ENCODE results near the gene HPGDS.
"Not testable (repeated sequence)": the region's sequence is repeated elsewhere in the genome, so short reads cannot be mapped to it uniquely, and the experiment has no call there.

The HPGDS gene
- 3.9 to 29.0 (median 12.8) reads per million in 17 experiments for total RNA-seq

DNA sequence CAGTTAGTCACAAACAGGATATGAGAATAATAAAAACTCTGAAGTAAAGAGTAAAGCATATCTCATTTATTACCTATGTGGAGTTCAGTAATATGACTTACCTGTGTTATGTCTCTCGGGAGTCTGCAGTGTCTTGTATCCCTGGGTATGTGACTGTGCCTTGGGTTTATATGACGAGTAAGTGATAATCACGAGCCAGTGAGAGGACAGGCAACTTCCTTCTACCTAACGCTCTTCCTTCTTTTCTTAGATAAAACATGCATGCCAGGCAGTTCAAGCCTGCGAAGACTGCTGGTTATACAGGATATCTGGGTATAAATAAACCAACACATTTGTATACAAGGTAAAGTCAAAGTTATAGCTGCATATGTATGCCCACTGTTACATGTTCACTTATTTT, at the start of gene HPGDS:
Gene HPGDS, minus strand, starts transcription at position 143 of the 400 bp plus-strand sequence. CDS start 8,207 bp downstream, outside the sequence.
- peak; percentile 55 to 76 (median 66) for DNase-seq

- DNase-seq = peak; percentile 54 to 74 (median 58)
These were observed 48.3 kb upstream of the HPGDS start for GRCh38 chr4:94390804-94391410.

DNA sequence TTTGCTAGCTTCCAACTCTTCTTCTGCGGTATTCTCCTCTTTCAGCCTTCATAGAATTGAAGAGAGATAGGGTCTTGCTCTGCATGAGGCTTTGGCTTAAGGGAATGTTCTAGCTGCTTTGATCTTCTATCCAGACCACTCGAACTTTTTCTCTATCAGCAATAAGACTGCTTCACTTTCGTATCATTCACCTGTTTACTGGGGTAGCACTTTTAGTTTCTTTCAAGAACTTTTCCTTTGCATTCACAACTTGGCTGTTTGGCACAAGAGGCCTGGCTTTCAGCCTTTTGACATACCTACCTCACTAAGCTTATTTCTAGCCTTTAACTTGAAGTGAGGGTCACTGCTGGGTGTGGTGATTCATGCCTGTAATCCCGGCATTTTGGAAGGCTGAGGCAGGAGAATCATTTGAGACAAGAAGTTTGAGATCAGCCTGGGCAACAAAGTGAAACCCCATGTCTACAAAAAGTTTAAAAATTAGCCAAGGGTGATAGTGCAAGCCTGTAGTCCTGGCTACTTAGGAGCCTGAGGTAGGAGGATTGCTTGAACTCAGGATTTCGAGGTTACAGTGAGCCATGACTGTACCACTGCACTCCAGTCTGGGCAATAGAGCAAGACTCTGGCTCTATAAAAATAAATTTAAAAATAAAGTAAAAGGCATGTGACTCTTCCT, 47.1 kb upstream of the HPGDS start:
- no peak for DNase-seq

DNA sequence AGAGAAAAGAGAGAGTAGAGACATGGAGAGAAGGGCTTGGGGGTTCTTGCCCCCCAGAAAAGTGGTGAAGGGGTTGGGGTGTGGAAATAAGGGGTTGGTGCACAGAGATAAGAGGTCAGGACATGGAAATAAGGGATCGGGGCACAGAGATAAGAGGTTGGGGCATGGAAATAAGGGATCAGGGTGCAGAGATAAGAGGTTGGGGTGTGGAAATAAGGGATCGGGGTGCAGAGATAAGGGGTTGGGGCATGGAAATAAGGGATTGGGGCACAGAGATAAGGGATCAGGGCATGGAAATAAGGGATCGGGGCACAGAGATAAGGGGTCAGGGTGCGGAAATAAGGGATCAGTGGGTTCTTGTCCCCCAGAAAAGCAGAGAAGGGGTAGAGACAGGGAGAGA, 45.3 kb upstream of the HPGDS start:
- DNase-seq = not testable (repeated sequence)

GRCh38 chr4:94385452-94385851, 42.8 kb upstream of the HPGDS start:
- not testable (repeated sequence) for DNase-seq

- not testable (repeated sequence) for DNase-seq
These were observed 40.3 kb upstream of the HPGDS start for GRCh38 chr4:94382891-94383290.

GRCh38 chr4:94378047-94378446, 35.4 kb upstream of the HPGDS start:
- DNase-seq = no peak

- DNase-seq = no peak
These were observed 34.7 kb upstream of the HPGDS start for GRCh38 chr4:94377294-94377693.

- no peak for DNase-seq
These were observed 32.7 kb upstream of the HPGDS start for GRCh38 chr4:94375364-94375763.

- no peak for DNase-seq
These were observed 31.1 kb upstream of the HPGDS start for GRCh38 chr4:94373752-94374151.

- DNase-seq = no peak
These were observed 30.4 kb upstream of the HPGDS start for GRCh38 chr4:94372991-94373390.

- no peak for DNase-seq
These were observed 29.8 kb upstream of the HPGDS start for GRCh38 chr4:94372228-94372978.

GRCh38 chr4:94371290-94371689, 28.7 kb upstream of the HPGDS start:
- DNase-seq = no peak

DNA sequence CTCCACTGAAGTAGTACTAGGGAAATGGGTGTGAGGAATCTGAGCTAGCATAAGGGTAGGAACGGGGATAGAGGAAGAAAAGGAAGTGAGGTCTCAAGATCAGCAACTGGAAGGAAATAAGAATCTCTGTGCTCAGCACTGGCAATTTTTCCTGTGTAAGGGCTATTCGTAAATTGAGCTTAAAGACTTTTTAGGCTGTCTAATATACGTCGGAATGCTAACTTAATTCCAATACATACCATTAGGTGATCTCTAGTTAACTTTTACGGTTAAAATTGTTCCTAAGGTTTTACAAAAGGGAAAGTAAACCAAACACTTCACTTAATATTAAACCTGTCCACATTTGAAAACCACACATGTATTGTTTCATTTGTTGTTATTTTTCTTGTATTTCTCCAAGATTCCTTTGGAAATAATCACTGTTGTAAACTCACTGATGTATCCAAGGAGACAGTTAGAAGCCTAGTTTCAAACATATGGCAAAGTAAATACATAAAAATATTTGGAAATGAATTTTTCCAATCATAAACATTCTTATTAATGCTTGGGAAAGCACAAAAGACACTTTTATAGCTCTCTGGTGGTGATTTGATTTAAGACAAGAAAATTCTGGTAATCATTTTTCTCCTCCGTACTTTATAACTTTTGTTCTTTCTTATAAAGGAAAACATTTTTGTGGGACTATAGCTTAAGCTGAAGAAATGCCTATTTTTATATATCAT, 28.1 kb upstream of the HPGDS start:
- peak in 3 of 4 experiments; percentile 8 to 48 (median 34) for DNase-seq

DNA sequence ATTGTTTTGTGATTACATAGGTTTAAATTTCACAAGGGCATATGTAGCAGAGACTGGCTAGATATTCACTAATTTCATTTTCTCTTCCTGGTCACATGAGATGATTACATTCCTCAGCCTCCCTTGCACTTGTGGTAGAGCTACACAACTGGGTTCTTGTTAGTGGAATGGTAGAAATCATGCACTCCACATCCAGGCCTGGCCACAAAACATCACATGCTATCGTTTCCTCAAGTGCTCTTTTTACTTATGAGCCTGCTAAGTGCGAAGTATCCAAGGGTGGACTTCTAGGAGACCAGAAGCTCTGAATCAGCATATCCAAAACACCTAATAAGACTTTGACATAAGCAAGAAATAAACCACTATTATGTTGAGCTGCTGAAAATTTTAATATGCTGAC, 26.4 kb upstream of the HPGDS start:
- no peak for DNase-seq

DNA sequence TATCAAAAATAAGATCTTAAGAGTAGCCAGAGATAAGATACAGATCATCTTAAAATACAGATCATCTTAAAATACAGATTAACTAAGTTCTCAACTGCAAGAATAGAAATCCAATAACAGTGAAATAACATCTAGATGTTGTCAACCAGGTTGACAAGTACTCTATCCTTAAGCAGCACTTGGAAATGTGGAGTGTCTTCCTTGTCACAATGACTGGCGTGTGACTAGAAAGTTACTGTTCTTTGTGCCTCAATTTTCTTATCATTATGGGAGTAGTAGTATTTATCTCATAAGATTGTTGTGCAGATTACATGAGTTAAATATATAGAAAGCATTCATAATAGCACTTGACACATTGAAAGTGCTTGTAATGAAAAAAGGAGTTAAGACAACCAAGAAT, 25.8 kb upstream of the HPGDS start:
- DNase-seq = no peak

- DNase-seq = no peak
These were observed 22.7 kb upstream of the HPGDS start for GRCh38 chr4:94365304-94365703.

- DNase-seq = no peak
These were observed 21.9 kb upstream of the HPGDS start for GRCh38 chr4:94364527-94364926.

- no peak for DNase-seq
These were observed 20.6 kb upstream of the HPGDS start for GRCh38 chr4:94363136-94363655.

GRCh38 chr4:94359838-94360237, 17.2 kb upstream of the HPGDS start:
- no peak for DNase-seq

DNA sequence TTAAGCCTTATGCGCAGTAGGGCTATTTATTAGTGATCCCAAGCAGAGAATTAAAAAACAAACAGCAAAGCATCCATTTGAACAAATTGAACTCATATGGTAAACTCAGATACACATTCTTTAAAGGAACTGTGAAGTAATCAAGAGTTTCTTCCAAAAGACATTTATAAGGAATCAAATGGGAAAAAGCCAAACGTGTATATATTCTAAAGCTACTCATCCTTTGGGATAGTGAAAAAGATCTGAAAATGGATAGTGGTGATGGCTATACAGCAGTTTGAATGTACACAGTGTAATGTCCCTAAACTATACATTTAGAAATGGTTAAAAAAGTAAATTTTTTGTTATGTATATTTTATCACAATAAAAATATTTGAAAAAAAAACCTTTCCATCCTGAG, 16.6 kb upstream of the HPGDS start:
- no peak for DNase-seq

GRCh38 chr4:94358101-94358500, 15.5 kb upstream of the HPGDS start:
- DNase-seq = no peak

GRCh38 chr4:94357624-94358023, 15.0 kb upstream of the HPGDS start:
- no peak for DNase-seq
